Pancreas (tissue), 10 donors: ENCODE data around the gene ERLIN1. TPM values are rescaled to one million over a fixed set of nuclear protein-coding genes. Genes with fewer than 3 reads are reported as not detected.

ENCODE experiments used
- ATAC-seq, 4 donors: fragments of 200-7000 bp; cut with Tn5 transposase; one replicate each; pipeline versions ENCODE4 v1.8.0 to v1.9.1; 2020; ENCODE audit warnings: mild to moderate bottlenecking in 4 of 4, moderate library complexity in 4 of 4
- DNase-seq, 6 donors: peaks; one replicate each; pipeline ENCODE4 v3.0.0-alpha.2; 2020
- FAIRE-seq: peaks from 2 replicates; lab custom pipeline; 2012; peaks lifted over from hg19 to GRCh38; lab: Jason Lieb, UNC
- H3K27ac ChIP-seq, 4 donors: fragments of 200-600 bp; sonication (generic); 1 replicate in 3 of 4; 2 replicates in 1 of 4; pipeline versions ENCODE4 v1.5.0 to v1.8.0; 2020
- H3K27me3 ChIP-seq, 4 donors: fragments of 200-600 bp; one replicate each; pipeline ENCODE4 v1.8.0; 2021
- H3K36me3 ChIP-seq, 3 donors: fragments of 200-600 bp; sonication (generic) in 1 of 3; one replicate each; pipeline versions ENCODE4 v1.5.0 to v1.8.0; 2020 to 2021
- H3K4me1 ChIP-seq, 3 donors: fragments of 200-600 bp; one replicate each; pipeline ENCODE4 v1.8.0; 2021
- H3K4me3 ChIP-seq, 4 donors: fragments of 200-600 bp; sonication (generic) in 2 of 4; one replicate each; pipeline versions ENCODE4 v1.5.0 to v1.8.0; 2020 to 2021
- H3K9me3 ChIP-seq, 4 donors: fragments of 200-600 bp; one replicate each; pipeline ENCODE4 v1.8.0; 2021
- WGBS, 2 donors: extraction: QIAGEN DNeasy Blood & Tissue Kit; methylation state at CpG; one replicate each; pipeline ENCODE4 v1.1.7; 2013; 5-methylcytosine and 5-hydroxymethylcytosine counted together
- intact Hi-C, 3 donors: fragments of 100-400 bp; cut with DNase I; formaldehyde crosslinking; loops; one replicate each; pipeline versions ENCODE4 v1.11.1 to v1.14.2; 2022
- polyA plus RNA-seq, 2 donors: library from polyadenylated mRNA; stranded (reverse); fragments of 200-250 nt; gene quantifications; one replicate each; pipeline ENCODE4 v1.2.3, GENCODE V29; 2013
- total RNA-seq, 6 donors: library from RNA; stranded (reverse); fragmentation: NEBNext Ultra II Directional in 4 of 6; extraction: Animal tissue kit (Norgen Biotek cat#: 25700) in 4 of 6; gene quantifications; one replicate each; pipeline versions ENCODE4 v1.2.1 to v1.2.4, GENCODE V29; 2021 to 2023
- TF ChIP-seq, protein P1 (sequence below), 4 donors: fragments of 200-600 bp; sonication (generic) in 3 of 4; IDR thresholded peaks; one replicate each; pipeline versions ENCODE4 v1.5.0 to v1.8.0; 2021; ENCODE audit warnings: antibody characterized with exemption in 4 of 4
- donor health status: healthy with polysubstance abuse.
- donor health status: DM: no; HTN: no; CAD: no; lungs with moderate emphysema.
- donor health status: DM: no; HTN: no; CAD: no.
- donor health status: control.
- donor health status: control.
- donor health status: Bipolar disorder and iron deficiency.
- donor health status: DM: yes; HTN: yes; CAD: no.
- donor health status: DM: no; HTN: no; CAD: no.
- donor health status: DM: no; HTN: no; CAD: no.
- donor health status: DM: yes; HTN: yes; CAD: no.

The ERLIN1 gene
- total and polyA plus RNA-seq, 8 donors, result 2.9 to 13.2 (median 10.0) TPM

DNA sequence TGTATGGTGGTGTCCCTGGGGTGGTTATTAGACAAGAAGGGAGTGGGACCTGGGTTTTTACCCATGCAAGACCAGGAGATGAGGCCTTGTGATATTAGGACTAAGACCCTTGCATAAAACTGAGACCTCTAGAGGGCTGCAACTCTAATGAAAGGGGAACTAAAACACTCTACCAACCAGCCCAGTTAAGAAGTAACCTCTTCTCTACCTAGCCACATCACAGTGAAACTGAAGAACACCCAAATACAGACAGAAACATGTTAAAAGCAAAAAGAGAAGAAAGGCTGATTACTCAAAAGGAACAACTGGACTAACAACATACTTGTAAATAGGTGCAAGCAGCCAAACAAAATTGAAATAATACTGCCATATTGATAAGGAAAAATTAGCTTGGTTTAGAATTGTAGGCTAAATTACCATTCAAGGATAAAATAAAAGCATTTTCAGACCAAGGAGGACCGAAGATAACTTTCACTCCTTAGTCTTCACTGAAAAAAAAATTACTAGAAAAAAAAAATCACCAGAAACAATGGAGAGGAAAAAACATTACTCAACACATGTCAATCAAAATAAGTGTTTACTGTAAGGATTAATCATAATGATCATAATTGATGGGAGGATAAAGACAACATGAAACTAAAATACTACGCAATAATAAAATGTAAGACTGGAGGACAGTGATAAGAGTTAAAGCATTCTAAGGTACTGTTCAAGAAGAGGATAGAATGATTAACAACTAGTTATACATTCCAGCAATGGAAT lies 27.6 kb downstream of the ERLIN1 start:
- WGBS, 2 donors, result 97% methylated on average over 2 of the region's 2 CpGs
- no peaks in the 10 kb centered on the region for H3K4me1 ChIP-seq
- intact Hi-C loops, result no loop called here
- TF ChIP-seq, protein P1, sequence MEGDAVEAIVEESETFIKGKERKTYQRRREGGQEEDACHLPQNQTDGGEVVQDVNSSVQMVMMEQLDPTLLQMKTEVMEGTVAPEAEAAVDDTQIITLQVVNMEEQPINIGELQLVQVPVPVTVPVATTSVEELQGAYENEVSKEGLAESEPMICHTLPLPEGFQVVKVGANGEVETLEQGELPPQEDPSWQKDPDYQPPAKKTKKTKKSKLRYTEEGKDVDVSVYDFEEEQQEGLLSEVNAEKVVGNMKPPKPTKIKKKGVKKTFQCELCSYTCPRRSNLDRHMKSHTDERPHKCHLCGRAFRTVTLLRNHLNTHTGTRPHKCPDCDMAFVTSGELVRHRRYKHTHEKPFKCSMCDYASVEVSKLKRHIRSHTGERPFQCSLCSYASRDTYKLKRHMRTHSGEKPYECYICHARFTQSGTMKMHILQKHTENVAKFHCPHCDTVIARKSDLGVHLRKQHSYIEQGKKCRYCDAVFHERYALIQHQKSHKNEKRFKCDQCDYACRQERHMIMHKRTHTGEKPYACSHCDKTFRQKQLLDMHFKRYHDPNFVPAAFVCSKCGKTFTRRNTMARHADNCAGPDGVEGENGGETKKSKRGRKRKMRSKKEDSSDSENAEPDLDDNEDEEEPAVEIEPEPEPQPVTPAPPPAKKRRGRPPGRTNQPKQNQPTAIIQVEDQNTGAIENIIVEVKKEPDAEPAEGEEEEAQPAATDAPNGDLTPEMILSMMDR (IDR thresholded peaks at IDR 0.05), result no peak
- H3K4me3 ChIP-seq, result no peak overlapping the region
- FAIRE-seq, result no peak
- H3K36me3 ChIP-seq, result peaks cover 0 to 14% (median 12%) of the 10 kb centered on the region in 3 donors
- DNase-seq, result no peak
- no peaks in the 10 kb centered on the region for H3K9me3 ChIP-seq
- ATAC-seq, result no peak
- no peaks in the 10 kb centered on the region for H3K27me3 ChIP-seq
- no peak overlapping the region for H3K27ac ChIP-seq

DNA sequence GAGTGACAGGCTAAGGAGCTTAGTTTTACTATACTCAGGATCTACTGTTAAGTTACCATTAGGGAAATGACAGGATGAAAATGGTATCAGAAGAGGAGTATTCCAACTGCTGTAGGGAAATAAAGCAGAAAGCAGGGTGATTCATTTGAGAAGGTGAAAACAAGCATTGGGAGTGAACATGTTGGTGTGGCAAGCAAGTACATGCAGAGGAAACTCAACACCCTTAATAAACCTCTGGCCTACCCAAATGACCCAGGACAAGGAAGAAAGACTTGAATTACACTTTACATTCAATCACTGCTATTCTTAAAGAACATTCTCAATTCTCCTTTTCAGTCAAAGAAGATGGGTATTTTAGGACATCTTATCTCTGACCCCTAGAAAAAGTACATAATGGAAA lies 28.7 kb downstream of the ERLIN1 start:
- no peak for ATAC-seq
- no peak for DNase-seq
- Histone ChIP-seq H3K27ac (no peak overlapping the region), H3K9me3 (no peaks in the 10 kb centered on the region), H3K27me3 (no peaks in the 10 kb centered on the region), H3K4me3 (no peak overlapping the region), H3K4me1 (no peaks in the 10 kb centered on the region), H3K36me3 (peaks cover 0 to 16% (median 15%) of the 10 kb centered on the region in 3 donors)
- TF ChIP-seq, protein P1 (IDR thresholded peaks at IDR 0.05), result no peak
- intact Hi-C loops, result no loop called here
- no peak for FAIRE-seq

DNA sequence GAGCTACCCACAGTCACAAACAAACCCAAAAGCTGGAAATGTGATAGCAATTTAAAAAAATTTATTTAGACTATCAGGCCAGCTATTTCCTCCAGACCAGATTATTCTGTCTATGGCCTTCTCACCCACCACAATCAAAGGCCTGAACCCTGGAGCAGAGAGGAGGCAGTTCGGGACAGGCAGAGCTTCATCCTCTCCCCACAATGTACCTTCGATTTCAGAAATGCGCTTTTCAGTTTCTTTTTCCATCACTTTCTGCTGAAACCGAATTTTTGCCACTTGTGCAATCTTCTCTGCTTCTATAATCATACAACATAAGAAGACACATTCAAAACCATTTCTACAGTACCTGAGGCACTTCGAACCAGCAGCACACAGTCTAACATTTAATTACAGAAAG lies 29.9 kb downstream of the ERLIN1 start:
- H3K27ac ChIP-seq, result no peak overlapping the region
- peaks cover 0 to 27% (median 23%) of the 10 kb centered on the region in 3 donors for H3K36me3 ChIP-seq
- no peaks in the 10 kb centered on the region for H3K27me3 ChIP-seq
- no peaks in the 10 kb centered on the region for H3K4me1 ChIP-seq
- TF ChIP-seq, protein P1 (IDR thresholded peaks at IDR 0.05), result no peak
- H3K4me3 ChIP-seq, result no peak overlapping the region
- no peak for FAIRE-seq
- ATAC-seq, result no peak
- intact Hi-C loops, result no loop called here
- 91 to 96% methylated on average over 5 of the region's 5 CpGs for WGBS, 2 donors
- no peak for DNase-seq
- no peaks in the 10 kb centered on the region for H3K9me3 ChIP-seq

DNA sequence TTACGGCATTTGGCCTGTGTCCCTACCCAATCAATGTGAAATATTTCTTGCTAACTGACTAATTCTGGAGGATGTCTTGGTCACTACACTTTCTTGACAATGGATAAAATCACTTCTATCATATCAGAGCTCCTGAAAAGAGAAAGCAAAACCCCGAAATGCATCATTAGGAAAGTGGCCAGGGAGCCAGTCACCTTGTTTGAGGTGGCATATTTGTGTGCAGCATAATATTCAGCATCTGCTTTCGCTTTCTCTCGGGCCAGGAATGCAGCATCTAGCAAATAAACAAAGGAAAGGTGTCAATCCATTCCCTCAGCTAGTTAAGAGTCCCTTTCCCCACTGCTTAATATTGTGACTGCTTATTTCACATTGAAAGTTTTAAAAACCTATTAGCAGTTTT lies 31.2 kb downstream of the ERLIN1 start:
- intact Hi-C loops, result no loop called here
- ATAC-seq, result no peak
- 92 to 93% methylated on average over 4 of the region's 4 CpGs for WGBS, 2 donors

More for the DNA sequence above, 31.2 kb downstream of the ERLIN1 start:
- no peaks in the 10 kb centered on the region for H3K9me3 ChIP-seq
- H3K27ac ChIP-seq, result no peak overlapping the region
- H3K36me3 ChIP-seq, result peaks cover 0 to 38% (median 24%) of the 10 kb centered on the region in 3 donors
- DNase-seq (no peak), FAIRE-seq (no peak)
- no peaks in the 10 kb centered on the region for H3K27me3 ChIP-seq
- TF ChIP-seq, protein P1 (IDR thresholded peaks at IDR 0.05), result no peak
- no peaks in the 10 kb centered on the region for H3K4me1 ChIP-seq
- no peak overlapping the region for H3K4me3 ChIP-seq
